Right forelimb (tissue), 1 donor: Measurements from ENCODE around the gene CST7.
A peak's percentile ranks its signal among the peaks of the same experiment; 100 is the strongest.

Source experiments
- DNase-seq: peaks from one replicate; pipeline ENCODE4 v3.0.0-alpha.2; 2018

The CST7 gene

GRCh38 chr20:24950836-24951525, 1.9 kb downstream of the CST7 start:
- no peak for DNase-seq

GRCh38 chr20:24951536-24952083, 2.5 kb downstream of the CST7 start:
- no peak for DNase-seq

GRCh38 chr20:24952376-24953208, 3.5 kb downstream of the CST7 start:
- DNase-seq: no peak

- DNase-seq: no peak
Measured at GRCh38 chr20:24953209-24953575, 4.1 kb downstream of the CST7 start.

GRCh38 chr20:24953621-24954133, 4.6 kb downstream of the CST7 start:
- DNase-seq: no peak

- no peak for DNase-seq
Measured at GRCh38 chr20:24954151-24954550, 5.1 kb downstream of the CST7 start.

- DNase-seq: no peak
Measured at GRCh38 chr20:24954566-24954965, 5.5 kb downstream of the CST7 start.

GRCh38 chr20:24955045-24955444, 6.0 kb downstream of the CST7 start:
- DNase-seq: no peak

GRCh38 chr20:24956001-24956841, 7.2 kb downstream of the CST7 start:
- DNase-seq: no peak

- peak; percentile 34 for DNase-seq
Measured at GRCh38 chr20:24957326-24958016, 8.4 kb downstream of the CST7 start.

GRCh38 chr20:24958506-24959385, 9.7 kb downstream of the CST7 start:
- peak; percentile 22 for DNase-seq

GRCh38 chr20:24959591-24960301, 10.7 kb downstream of the CST7 start:
- DNase-seq: peak; percentile 24

- DNase-seq: peak; percentile 20
Measured at GRCh38 chr20:24960302-24960801, 11.3 kb downstream of the CST7 start.

- no peak for DNase-seq
Measured at GRCh38 chr20:24960861-24961260, 11.8 kb downstream of the CST7 start.

- DNase-seq: no peak
Measured at GRCh38 chr20:24961384-24962181, 12.5 kb downstream of the CST7 start.

GRCh38 chr20:24962182-24962492, 13.1 kb downstream of the CST7 start:
- DNase-seq: no peak

GRCh38 chr20:24962510-24962909, 13.4 kb downstream of the CST7 start:
- DNase-seq: no peak

- no peak for DNase-seq
Measured at GRCh38 chr20:24963672-24964505, 14.8 kb downstream of the CST7 start.

- DNase-seq: no peak
Measured at GRCh38 chr20:24964506-24964840, 15.4 kb downstream of the CST7 start.
